HG03064 (cell line): Measurements from ENCODE around the gene GRAMD2B.
"Not testable (repeated sequence)": the region's sequence is repeated elsewhere in the genome, so short reads cannot be mapped to it uniquely, and the experiment has no call there.

Experiments
- ATAC-seq: cut with Tn5 transposase; IDR thresholded peaks from one replicate; pipeline ENCODE4 v1.9.1; 2021; ENCODE audit warnings: low read depth; ENCODE audit not compliant: unreplicated experiment

Gene GRAMD2B

DNA sequence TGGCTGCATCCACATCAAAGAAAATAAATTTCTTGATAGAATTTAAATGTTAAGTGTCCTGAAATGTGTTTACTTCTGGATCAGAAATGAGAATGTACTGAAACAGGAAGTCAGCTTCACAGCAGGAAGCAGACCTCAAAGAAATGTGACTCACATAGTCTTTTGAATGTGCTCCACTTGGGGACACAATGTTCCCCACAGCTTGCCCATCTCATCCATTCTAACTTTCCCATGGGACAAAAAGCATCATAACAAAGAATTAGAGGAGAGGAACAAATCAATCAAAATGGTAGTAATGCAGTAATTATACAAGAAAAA is 85.7 kb downstream of the GRAMD2B start:
- ATAC-seq = no peak

DNA sequence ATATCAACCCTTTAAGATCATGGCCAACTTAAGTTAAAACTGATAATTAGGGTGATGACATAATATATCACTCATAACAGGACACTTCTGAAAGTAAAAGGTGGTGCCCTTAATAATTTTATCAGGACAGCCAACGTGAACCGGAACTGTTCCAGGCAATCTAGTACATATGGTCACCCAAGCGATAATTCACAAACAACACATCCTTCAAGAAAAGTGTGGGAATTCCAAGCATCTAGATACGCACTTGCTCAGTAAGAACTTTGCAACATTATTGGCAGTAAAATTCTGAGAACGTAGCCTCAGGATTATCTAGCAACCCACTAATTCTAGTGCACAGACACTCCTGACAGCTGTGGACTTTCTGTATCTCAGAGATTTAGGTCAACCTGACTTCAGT is 86.1 kb downstream of the GRAMD2B start:
- ATAC-seq = no peak

DNA sequence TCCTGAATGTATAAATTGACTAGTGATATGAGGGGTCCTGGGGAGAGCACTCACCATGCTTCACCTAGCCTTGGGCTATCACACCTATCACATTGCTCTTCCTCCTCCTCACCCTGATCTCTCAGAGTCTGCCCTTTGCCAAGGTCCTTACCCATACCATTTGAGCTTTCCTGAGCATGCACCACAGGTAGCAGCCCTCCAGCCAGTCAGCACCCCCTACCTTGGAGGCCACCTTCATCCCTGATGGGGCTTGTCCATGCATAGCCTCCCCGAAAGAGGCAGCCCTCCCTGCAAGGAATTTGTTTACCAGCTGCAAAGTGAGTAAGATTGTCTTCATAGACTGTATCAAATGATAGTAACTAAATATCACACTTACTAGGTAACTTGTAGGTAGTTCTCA is 88.8 kb downstream of the GRAMD2B start:
- no peak for ATAC-seq

DNA sequence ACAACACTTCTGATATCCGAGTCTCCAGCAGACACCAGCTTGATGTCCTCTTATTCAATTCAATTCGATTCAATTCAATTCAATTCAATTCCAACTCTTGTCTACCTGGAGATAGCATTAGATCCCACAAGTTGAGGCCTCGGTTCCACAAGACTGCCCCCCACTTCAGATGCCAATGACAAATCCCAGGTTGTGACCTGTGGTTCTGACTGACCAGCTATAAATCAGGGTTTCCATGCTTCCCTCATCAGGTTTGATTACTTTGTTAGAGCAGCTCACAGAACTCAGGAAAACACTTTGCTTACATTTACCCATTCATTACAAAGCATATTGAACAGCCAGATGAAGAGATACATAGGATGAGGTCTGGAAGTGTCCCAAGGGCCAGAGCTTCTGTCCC is 89.2 kb downstream of the GRAMD2B start:
- no peak for ATAC-seq

DNA sequence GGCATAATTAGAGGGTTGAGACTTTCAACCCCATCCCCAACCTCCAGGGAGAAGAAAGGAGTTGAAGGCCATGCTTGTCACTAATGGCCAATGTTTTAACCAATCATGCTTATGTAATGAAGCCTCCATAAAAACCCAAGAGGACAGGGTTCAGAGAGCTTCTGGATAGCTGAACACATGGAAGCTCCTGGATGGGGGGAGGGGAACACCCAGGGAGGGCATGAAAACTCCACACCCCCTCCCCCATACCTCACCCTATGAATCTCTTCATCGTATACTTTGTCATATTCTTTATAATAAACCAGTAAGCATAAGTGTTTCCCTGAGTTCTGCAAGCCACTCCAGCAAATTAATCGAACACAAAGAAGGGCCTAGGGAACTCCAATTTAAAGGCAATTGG is 90.1 kb downstream of the GRAMD2B start:
- ATAC-seq = no peak

DNA sequence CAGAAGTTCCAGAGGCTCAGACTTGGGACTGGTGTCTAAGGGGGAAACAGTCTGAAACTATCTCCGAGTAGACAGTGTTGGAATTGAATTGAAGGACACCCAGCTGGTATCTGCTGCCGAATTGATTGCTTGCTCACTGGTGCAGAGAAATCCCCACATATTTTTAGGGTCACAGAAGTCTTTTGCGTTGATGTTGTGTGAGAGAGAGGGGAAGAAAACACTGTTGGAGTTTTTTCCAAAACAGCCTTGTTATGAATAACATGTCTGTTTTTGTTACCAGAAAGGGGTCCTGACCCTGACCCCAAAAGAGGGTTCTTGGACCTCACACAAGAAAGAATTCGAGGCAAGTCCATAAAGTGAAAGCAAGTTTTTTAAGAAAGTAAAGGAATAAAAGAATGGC is 90.5 kb downstream of the GRAMD2B start:
- no peak for ATAC-seq

DNA sequence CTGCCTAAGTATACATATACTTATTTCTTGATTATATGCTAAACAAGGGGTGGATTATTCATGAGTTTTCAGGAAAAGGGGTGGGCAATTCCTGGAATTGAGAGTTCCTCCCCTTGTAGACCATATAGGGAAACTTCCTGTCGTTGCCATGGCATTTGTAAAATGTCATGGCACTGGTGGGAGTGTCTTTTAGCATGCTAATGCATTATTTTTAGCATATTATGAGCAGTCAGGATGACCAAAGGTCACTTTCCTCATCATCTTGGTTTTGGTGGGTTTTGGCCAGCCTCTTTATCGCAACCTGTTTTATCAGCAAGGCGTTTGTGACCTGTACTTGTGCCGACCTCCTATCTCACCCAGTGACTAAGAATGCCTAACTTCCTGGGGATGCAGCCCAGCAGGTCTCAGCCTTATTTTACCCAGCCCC is 90.9 kb downstream of the GRAMD2B start:
- ATAC-seq = no peak

DNA sequence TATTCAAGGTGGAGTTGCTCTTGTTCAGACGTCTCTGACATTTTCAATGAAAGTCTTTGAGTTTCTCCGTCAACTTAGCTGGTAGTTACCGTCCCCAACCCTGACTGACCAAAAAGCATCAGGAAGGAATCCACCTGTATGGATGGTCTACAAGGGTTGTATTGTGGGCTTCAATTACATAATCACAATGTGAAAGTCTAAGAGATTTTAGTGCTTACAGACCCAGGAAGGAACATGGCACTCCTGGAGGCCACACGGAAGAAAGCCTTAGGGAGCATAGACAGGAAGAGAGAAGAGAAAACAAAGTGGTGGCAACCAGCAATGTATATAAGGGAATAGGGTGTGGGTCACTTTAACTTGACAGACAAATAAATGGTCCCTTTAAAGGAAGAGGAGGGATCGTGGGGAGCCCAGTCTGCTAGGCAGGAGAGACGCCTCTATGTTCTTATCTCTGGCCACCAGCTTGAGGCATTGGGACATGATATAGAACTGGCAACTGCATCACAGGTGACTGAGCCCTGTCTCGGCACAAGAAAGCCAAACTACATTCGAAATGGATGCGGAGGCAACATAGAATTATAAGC is 91.4 kb downstream of the GRAMD2B start:
- no peak for ATAC-seq

DNA sequence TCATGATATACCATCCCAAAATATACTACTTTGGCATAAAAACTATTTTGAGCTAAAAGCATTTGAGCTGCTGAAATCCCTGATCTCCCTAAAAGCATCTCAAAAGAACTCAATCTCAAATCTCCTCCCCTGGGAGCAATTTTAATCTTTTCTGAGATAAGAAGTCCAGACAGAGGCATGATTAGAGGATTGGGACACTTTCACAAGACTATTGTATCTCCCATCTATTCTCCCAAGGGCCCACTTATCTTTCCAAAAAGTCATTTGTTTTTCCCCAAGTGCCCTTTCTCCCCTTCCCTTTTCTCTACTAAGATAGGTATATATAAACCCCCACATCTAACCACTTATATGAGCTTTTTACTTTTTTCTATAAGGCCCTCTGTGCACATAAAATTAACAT is 92.1 kb downstream of the GRAMD2B start:
- ATAC-seq = no peak

DNA sequence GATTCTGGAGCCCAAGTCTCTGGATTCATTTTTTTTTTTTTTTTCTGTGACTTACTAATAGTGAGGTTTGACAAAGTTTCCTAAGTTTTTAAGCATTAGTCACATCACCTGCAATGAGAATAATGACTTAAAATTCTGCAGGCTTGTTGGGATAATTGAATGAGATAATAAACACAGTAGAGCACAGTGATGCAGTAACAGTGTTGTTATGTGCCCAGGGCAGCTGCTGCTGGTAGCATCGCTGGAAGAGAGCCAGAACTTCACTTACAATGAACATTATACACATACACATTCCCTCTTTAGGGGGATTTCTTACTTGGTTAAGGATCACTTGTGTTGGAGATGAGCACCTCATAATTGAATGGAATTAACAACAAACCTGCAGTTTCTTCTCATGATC is 92.9 kb downstream of the GRAMD2B start:
- ATAC-seq = no peak

DNA sequence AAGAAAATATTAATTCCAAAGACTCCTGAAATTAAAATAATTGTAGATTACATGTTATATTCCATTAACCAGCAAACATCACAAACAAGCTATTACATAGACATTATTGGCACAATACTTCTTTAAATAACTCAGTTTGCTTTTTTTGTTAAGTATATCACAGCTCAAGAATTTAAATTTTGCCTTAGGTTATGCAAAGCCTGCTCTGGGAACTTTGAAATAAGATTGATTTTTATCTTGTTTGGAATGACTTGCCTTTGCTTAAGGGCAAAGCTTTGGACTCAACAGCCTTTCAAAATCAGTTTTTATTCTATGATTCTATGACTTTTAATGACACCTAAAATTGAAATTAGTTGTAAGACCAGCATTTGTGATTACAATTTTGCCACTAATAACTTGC is 93.6 kb downstream of the GRAMD2B start:
- ATAC-seq = no peak

DNA sequence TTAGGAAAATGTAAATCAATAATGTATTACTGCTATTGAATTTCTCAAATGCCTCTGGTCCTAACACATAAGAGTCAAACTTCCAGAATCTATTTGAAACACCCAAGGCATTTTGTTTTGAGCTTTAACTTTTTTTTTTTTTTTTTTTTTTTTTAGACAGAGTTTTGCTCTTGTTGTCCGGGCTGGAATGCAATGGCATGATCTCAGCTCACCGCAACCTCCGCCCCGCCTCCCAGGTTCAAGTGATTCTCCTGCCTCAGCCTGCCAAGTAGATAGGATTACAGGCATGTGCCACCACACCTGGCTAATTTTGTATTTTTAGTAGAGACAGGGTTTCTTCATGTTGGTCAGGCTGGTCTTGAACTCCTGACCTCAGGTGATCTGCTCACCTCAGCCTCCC is 96.0 kb downstream of the GRAMD2B start:
- not testable (repeated sequence) for ATAC-seq

DNA sequence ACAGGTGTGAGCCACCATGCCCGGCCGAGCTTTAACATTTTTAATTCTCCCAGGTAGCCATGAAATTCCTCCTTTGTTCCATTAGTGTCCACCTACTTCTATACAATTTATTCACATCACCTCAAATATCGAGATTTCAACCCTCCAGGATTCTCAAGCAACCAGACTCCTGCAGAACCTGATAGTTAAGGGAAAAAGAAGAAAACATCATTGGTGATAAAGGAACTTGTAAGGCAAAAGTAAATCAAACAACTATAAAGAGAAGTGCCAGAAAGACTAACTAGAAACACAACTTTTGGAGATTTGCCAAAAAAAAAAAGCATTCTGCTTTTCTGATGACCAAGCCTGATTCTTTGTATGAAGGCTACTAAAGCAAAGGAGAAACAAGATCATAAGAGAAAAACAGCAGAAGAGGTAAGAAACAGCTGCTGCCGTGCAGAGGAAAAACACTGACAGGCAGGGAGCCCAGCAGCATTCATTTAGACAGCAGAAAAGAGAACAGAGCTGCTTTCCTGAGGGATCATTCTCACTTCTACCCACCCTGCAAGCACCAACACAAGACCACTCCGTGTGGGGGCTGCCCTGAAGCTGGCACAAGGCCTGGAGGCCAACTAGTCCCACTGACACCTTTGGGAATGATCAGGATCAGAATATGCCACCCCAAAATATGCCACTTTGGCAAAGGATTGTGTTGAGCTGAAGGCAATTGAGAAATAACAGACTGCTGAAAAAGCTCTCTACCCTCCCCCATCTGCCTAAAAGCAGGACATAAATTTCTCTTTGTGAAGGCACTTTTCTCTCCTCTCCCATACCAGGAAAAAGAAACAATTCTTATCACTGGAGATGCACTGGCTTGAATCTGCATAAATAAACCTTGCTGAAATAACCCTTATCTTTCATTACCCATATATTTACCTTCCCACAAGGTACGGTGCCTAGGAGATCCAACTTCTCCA is 96.7 kb downstream of the GRAMD2B start:
- ATAC-seq = no peak

DNA sequence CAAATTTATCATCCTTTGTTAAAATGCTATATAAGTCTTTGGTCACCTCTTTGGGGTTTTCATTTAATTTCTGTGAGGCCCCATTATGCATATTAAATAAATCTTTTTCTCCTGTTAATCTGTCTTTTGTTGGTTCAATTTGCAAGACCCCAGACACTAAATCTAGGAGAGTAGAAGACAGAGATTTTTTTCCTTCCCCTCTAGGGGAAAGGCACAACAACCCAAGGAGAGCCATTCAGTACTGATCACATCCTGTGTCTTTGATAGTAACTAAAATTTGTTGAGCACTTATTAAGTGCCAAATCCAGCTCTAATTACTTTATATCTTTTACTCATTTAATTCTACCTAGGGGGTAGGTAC is 97.4 kb downstream of the GRAMD2B start:
- no peak for ATAC-seq

DNA sequence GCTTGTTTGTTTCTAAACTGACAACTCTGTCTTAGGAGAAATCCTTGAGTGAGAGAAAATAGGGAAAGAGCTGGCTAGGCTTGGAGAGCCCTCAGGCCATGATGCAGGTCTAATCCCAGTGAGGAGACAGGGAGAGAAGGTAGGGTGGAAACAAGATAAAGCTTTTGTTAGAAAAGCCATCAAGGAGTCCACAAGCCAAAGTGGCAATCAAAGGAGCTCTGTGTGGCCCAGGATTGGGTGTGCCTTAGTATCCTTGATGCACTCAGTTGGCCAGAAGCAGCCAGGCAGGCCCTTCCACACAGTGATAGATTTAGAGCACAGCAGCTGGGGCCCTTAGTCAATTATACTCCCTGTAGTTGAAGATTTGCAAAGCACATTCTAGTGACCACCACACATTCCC is 97.9 kb downstream of the GRAMD2B start:
- ATAC-seq = no peak

DNA sequence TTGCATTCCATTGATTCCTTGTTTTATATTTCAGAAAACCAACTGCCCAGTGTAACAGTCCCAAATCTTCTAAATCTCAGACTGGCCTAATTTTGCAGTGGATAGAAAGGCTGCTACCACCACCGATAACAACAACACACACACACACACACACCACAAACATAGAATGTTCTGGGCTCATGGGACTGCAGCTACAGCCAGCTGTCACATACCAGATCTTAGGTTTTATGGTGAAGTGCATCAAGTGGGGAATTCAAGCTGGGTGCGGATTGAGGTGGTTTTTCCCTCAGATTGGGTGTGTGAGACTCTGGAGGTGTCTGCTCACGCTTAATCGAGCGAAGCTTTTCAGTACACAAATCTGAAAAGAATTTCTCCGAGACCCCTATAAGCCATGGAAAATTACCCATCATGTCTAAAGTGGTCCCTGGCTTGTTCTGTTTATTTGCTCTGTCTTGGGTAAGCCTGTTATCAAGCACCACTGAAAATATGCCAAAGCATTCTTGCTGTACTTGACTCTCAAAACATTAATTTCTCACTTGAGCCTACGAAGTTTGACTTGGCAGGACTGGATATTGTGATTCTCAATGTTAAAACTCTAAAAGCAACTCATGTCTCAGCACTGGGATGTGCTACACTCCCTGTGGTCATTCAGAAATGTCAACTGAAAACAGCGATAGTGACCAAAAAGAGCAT is 100.8 kb downstream of the GRAMD2B start:
- no peak for ATAC-seq

DNA sequence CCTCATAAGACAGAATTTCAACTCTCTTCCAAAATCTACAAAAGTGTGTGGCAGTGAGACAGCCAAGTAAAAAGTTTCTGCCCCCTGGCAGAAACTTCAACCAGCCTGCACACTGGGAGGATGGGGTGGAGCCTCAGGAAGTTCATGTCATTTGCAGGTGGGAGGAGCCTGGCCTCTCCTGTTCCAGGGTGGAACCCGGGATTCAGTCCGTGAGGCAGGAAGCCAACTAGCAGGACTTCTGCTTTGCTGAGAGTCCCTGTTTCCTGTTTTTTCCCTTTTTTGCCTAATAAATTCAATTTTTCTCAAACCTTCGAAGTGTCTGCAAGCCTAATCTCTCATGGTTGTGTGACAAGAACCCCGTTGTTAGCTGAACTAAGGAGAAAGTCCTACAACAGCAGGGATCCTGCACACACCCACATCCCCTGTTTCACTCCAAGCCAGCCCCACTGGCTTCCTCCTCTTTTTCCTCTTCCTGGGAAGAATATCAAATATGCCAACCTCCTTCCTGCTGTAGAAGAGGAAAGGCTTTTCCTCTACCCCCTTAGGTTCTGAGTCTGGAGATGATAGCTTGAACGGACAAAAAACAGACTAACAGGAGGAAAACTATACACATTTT is 102.5 kb downstream of the GRAMD2B start:
- no peak for ATAC-seq

DNA sequence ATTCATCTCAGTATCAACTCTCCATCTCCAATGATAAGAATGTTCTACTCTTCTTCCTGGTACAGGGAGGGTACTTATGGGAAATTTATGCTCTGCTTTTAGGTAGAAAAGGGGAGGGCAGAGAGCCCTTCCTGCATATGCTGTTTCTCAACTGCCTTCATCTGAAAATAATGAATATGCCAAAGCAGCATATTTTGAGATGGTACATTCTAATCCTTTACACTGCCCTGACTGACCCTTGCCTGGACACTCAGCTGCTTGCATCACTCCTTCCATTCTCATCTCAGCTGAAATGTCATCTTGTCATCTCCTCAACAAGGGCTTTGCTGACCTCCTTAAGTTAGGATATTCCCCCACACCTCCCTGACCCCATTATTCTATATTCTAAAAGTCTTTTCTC is 103.3 kb downstream of the GRAMD2B start:
- ATAC-seq = no peak

DNA sequence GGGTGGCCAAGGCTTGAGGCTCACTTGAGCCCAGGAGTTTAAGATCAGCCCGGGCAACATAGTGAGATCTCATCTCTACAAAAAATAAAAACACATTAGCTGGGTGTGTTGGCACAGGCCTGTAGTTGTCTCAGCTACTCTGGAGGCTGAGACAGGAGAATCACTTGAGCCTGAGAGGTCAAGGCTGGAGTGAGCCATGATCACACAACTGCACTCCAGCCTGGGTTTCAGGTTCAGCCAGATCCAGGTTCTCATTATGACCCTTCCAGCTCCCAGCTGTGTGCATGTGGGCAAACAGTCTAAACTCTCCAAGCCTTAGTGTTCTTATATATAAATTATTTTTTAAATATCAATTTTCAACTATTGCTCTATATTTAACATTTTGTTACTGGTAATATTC is 103.9 kb downstream of the GRAMD2B start:
- ATAC-seq = no peak

DNA sequence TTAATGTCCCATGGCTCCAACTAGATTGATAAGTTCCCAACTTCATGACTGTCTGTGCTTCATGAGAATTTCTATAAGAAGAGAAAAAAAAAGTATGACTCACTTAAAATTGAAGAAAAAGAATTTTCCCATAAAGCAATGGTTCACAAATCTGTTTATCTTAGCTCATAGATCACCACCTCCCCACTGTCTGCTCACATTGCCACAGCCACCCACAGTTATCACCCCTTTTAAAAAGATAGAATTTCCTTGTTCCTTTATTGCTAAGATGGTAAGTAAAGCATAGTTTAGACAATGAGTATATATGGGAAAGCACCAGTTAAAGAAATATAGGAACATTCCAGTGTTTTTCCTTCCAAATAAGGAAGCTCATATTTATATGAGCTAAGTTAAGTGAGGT is 104.7 kb downstream of the GRAMD2B start:
- ATAC-seq = no peak

DNA sequence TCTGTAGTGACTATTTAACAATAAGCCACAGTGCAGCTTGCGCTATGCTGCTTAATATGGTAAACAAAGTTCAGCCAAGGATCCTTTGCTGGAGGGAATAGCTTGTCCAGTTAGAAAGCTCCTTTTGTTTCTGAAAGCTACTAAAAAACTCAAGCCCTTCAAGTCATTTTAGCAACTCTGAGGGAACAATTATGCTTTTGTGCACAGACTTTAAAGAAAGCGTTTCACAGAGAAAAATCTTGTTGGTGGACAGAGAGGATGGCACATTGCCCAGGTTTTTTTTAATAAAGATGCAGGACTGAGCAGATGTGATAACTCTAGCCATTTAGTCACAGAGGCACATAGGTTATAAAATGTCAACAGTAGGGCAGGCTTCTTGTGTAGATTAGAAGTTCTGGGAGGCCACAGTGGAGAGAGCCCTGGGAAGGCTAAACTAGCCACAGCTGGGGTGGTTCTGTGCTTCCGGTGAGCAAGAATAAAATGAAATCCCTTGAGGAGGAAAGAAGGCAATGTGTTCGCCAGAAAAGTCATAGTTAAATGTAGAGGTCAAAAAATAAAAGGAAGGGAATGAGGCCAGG is 108.4 kb downstream of the GRAMD2B start:
- no peak for ATAC-seq
